Measurements from ENCODE around the gene PIGX.

DNA sequence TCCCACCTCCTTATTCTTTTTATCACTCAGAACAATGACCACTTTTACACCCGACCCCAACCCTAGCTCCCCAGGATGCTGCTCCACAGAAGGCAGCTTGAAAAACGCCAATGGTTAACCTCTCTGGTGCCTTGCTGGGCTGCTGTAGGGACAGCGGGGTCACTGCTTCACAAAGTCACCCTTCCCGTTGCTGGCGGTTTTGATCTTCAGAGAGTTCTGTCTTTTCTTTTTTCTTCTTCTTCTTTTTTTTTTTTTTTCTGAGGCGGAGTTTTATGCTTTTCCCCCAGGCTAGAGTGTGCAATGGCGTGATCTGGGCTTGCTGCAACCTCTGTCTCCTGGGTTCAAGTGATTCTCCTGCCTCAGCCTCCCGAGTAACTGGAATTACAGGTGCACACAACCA is 20.8 kb upstream of the PIGX start:
- TF ChIP-seq, protein P1, sequence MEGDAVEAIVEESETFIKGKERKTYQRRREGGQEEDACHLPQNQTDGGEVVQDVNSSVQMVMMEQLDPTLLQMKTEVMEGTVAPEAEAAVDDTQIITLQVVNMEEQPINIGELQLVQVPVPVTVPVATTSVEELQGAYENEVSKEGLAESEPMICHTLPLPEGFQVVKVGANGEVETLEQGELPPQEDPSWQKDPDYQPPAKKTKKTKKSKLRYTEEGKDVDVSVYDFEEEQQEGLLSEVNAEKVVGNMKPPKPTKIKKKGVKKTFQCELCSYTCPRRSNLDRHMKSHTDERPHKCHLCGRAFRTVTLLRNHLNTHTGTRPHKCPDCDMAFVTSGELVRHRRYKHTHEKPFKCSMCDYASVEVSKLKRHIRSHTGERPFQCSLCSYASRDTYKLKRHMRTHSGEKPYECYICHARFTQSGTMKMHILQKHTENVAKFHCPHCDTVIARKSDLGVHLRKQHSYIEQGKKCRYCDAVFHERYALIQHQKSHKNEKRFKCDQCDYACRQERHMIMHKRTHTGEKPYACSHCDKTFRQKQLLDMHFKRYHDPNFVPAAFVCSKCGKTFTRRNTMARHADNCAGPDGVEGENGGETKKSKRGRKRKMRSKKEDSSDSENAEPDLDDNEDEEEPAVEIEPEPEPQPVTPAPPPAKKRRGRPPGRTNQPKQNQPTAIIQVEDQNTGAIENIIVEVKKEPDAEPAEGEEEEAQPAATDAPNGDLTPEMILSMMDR (conservative IDR thresholded peaks at IDR 0.05; ENCODE audit: low read depth, low read length), result no peak
- TF ChIP-seq RCOR1 (IDR thresholded peaks at IDR 0.05; ENCODE audit: insufficient replicate concordance, low read length), result no peak
